ENCODE data around the gene B4GALT1.

GRCh38 chr9:33187519-33188218, 20.5 kb upstream of the B4GALT1 start:
- TF ChIP-seq CTCF (IDR thresholded peaks at IDR 0.05) (no peak), POLR2A (IDR thresholded peaks at IDR 0.05) (no peak)

Measured in transverse colon (tissue), 3 donors.